H4 (cell line): Measurements from ENCODE around the gene CHCHD3. TPM values are rescaled to one million over a fixed set of nuclear protein-coding genes. Genes with fewer than 3 reads are reported as not detected.

Experiments used
- DNase-seq: peaks from one replicate; pipeline ENCODE4 v3.0.0-alpha.2; 2015; ENCODE audit warnings: low spot score
- total RNA-seq: library from RNA; depleted of rRNA; stranded (reverse); fragments of >200 nt; shearing (Covaris generic); gene quantifications from 2 replicates; pipeline ENCODE4 v1.2.3, GENCODE V29; 2014

The CHCHD3 gene
- total RNA-seq, 1 experiment from 2014 or later = 102 TPM

- DNase-seq = no peak
Observed at GRCh38 chr7:132817949-132818348, 263.9 kb downstream of the CHCHD3 start.

- no peak for DNase-seq
Observed at GRCh38 chr7:132815696-132816311, 266.1 kb downstream of the CHCHD3 start.

- DNase-seq = no peak
Observed at GRCh38 chr7:132815130-132815529, 266.8 kb downstream of the CHCHD3 start.

GRCh38 chr7:132810561-132810960, 271.3 kb downstream of the CHCHD3 start:
- DNase-seq = no peak

- no peak for DNase-seq
Observed at GRCh38 chr7:132806834-132807233, 275.1 kb downstream of the CHCHD3 start.

DNA sequence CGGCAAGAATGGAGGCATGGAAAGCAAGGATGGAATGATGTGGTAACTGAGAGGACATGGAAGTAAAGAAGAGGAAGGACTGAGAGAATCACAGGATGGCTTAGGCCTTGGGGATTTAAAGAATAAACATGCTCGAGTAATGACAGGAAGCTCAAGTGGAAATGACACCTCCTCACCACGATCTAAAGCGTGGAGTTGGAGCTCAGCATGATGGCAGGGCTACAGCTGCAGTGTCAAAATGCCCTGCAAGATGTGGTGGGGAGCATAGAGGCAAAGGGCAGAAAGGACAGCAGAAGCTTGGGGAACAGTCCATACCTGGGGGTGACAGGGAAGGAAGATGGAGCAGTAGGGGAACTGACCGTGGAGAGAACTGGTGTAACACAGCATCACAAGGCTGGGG, 276.1 kb downstream of the CHCHD3 start:
- DNase-seq = no peak

- DNase-seq = no peak
Observed at GRCh38 chr7:132804849-132805485, 276.9 kb downstream of the CHCHD3 start.

DNA sequence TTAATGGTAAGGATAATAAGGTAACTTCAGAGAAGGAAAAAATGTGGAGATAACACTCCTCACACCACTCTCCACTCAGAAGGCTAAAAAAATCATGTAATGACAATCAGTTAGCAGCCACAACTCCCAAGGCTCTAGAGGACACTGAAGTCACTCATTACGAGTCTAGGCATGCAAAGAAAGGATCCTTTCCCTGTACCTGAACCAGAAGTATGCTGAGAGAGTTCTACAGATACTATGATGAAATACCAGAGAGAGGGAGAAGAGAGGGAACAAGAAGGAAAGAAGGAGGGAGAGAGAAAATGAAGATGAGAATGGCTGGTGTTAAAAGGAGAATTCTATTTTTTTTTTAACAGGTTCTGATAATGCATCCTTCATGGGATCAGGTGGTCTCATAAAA, 281.4 kb downstream of the CHCHD3 start:
- DNase-seq = no peak

DNA sequence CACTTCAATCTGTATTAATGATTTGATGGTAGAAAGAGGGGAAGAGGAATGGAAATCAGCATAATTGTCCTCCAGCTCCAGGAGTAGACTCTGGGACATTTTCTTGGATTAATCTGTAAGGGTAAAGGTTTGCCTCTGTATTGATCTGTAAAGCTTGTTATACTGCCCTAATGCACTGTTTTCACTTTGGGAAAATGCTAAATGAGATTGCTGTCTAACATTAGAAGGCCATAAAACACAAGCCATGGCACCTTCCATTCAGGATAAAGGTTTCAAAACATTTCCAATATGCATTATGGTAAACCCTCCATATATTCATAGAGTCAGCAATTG, 282.8 kb downstream of the CHCHD3 start:
- no peak for DNase-seq

DNA sequence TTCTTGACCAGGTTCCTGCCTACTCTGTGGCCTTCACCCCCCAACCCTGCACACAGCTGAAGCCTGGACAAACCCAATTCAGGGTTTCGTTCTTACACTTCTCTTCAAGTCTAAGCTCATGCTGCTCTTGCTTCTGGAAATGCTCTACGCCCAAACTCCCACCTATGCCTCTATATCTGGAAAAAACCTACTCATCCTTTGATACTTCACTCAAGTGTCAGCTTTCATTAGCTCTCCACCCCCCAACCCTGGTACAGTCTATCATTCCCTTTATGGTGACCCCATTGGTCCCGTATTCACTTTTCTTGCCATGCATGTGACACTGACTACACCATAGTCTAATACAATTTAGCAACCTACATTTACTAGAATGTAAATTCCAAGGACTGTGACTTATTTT, 284.7 kb downstream of the CHCHD3 start:
- DNase-seq = no peak

GRCh38 chr7:132793474-132793873, 288.4 kb downstream of the CHCHD3 start:
- DNase-seq = no peak

GRCh38 chr7:132791036-132791435, 290.9 kb downstream of the CHCHD3 start:
- no peak for DNase-seq

DNA sequence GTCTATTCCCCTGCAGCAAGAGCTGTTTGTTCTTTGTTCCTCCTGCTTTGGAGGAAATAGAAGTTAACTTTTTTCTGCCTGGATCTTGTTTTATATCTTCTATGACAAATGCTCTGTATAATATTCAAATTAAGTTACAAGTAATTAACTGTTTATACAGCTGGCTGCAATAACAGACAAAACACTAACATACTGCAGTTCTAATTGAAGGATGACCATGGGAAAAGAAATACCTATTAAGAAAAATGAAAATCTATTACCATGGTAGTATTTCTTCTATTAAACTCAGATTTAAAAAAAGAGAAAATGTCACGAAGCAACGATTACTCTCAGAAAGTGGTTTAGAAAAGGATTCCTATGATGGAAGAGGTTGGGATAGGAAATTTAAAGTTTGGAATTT, 291.8 kb downstream of the CHCHD3 start:
- DNase-seq = no peak

- no peak for DNase-seq
Observed at GRCh38 chr7:132789281-132789680, 292.6 kb downstream of the CHCHD3 start.

DNA sequence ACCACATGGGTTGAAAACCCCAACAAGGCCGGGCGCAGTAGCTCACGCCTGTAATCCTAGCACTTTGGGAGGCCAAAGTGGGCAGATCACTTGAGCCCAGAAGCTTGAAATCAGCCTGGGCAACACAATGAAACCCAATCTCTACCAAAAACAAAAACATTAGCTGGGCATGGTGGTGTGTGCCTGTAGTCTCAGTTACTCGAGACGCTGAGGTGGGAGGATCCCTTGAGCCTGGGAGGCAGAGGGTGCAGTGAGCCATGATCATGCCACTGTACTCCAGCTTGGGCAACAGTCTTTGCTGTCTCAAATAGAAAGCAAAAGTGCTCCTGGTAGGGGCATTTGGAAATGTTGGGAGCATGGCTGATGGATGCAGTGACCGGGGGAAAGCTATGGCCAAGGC, 296.0 kb downstream of the CHCHD3 start:
- no peak for DNase-seq

DNA sequence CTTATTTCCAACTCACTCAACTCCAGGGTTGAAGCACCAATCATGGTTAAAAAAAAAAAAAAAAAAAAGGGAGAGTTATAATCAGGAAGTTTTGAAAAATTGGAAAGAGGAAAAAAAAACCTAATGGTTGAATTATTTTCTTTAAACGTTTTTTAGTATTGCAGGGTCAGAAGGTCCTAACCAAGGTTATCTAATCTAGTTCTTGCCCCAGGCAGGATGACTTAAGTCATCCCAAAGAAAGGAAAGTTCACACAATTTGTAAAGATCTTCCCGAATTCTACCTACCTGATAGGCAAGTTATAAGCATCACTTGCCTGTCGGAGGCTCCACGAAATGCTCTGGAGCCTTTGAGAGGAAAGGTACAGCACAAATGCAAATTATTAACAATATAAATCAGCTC, 297.5 kb downstream of the CHCHD3 start:
- DNase-seq = no peak

DNA sequence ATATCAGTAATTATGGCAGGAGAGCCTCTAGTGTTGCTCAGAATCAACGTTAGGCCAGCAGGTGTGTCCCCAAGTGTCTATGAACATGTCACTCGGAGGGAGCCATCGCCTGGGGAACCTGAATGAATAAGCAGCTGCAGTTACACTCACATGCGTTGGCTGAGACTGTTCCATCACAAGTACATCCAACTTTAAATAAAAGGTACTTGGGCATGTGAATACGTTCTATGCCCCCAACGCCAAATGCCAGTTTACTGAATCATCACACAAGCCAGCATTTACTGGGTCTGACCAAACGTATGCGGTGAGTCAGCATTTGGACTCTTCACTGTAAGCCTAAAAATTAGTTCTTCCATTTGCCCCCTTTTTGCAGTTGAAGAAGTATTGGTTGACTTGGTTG, 298.1 kb downstream of the CHCHD3 start:
- DNase-seq = peak; percentile 94

GRCh38 chr7:132782777-132783640, 298.9 kb downstream of the CHCHD3 start:
- peak; percentile 35 for DNase-seq

GRCh38 chr7:132780822-132781221, 301.1 kb downstream of the CHCHD3 start:
- DNase-seq = no peak

DNA sequence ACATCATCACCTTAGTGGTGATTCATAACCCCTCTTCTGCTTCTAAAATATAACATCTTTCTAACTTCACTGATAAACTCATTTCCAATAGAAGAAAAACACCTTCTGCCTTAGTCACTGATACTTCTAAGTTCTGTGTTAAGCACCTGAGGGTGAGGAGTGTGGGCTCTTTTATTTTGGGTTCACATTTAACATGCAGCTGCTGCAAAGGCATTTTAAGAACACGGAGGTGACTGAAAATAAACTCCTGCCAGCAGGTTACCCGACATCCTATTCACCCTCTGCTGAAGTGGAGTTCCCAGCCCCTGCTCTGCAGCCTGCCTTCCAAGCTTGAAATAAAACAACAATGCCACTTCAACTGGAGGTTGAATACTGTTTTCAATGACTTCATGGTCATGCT, 302.7 kb downstream of the CHCHD3 start:
- no peak for DNase-seq

GRCh38 chr7:132778761-132779160, 303.1 kb downstream of the CHCHD3 start:
- DNase-seq = no peak

DNA sequence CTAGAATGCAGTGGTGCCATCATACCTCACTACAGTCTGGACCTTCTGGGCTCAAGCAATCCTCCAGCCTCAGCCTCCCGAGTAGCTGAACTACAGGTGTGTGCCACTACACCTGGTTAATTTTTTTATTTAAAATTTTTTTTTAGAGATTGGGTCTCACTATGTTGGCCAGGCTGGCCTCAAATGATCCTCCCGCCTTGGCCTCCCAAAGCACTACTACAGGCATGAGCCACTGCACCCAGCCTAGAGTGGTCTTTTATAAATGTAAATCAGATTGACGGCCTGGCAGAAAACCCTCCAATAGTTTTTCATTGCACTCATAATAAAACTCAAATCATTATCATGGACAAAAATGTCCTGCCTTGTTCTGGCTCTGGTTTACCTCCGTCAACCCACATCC, 303.9 kb downstream of the CHCHD3 start:
- no peak for DNase-seq

DNA sequence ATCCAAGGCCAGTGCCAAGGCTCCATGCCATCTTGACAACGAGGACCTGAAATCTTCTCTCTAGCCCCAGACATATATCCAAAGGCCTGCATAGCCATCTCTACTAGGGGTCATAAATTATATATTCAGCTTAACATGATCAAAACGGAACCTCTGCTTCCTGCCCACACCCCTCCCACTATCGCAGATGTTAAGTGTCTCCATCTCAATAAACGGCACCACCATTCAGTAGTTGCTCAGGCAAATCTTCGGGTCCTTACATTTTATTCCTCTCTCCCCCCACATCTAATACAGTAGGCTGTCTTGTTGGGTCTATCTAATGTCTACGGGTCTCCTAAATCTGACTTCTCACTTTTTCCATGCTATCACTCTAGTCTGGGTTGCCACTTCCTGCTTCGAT, 304.5 kb downstream of the CHCHD3 start:
- no peak for DNase-seq
